SH-SY5Y (cell line): ENCODE results near the gene PSME1.

Experiments used
- GATA2 ChIP-seq: IDR thresholded peaks from 2 replicates; pipeline ENCODE4 v1.6.1; 2011; ENCODE audit warnings: mild to moderate bottlenecking, low read depth, low read length
- GATA3 ChIP-seq: IDR thresholded peaks from 2 replicates; pipeline ENCODE4 v1.6.1; 2011; ENCODE audit warnings: low read depth, mild to moderate bottlenecking, low read length, moderate library complexity

DNA sequence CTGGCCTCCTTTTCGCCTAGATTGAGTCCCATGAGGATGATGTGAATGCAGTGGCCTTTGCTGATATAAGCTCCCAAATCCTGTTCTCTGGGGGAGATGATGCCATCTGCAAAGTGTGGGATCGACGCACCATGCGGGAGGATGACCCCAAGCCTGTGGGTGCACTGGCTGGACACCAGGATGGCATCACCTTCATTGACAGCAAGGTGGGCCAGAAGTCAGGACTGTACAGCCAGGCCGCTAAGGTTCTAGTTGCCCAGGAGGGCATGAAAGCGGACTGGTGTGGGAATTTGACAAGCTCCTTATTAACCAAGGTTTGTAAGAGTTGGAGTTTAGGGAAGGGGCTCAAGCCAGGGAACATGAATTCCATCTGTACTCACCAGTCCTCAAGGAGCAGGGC, 16.3 kb upstream of the PSME1 start:
- no peak for TF ChIP-seq GATA3
- TF ChIP-seq GATA2: no peak
